Suprapubic skin (tissue), 4 donors: ENCODE measurements around the gene GIMAP8. TPM values are rescaled to one million over a fixed set of nuclear protein-coding genes. Genes with fewer than 3 reads are reported as not detected.

ENCODE experiments used
- DNase-seq, 2 donors: peaks; one replicate each; pipeline ENCODE4 v3.0.0-alpha.2; 2019; ENCODE audit warnings: low spot score in 2 of 2
- H3K27ac ChIP-seq: fragments of 200-600 bp; sonication (generic); one replicate; pipeline ENCODE4 v1.5.1; 2019
- H3K27me3 ChIP-seq: fragments of 200-600 bp; sonication (generic); one replicate; pipeline ENCODE4 v1.5.1; 2019
- H3K36me3 ChIP-seq: fragments of 200-600 bp; sonication (generic); one replicate; pipeline ENCODE4 v1.5.1; 2019
- H3K4me1 ChIP-seq: fragments of 200-600 bp; sonication (generic); one replicate; pipeline ENCODE4 v1.5.1; 2019
- H3K4me3 ChIP-seq: fragments of 200-600 bp; sonication (generic); one replicate; pipeline ENCODE4 v1.5.1; 2019; ENCODE audit warnings: mild to moderate bottlenecking
- H3K9me3 ChIP-seq: fragments of 200-600 bp; sonication (generic); one replicate; pipeline ENCODE4 v1.5.1; 2019
- POLR2AphosphoS5 ChIP-seq, 3 donors: sonication (generic); formaldehyde crosslinking; IDR thresholded peaks; one replicate each; pipeline ENCODE4 v1.6.1; 2017; ENCODE audit warnings: antibody characterized with exemption in 3 of 3
- WGBS: methylation state at CpG from one replicate; pipeline ENCODE4 v1.1.5; 2018; 5-methylcytosine and 5-hydroxymethylcytosine counted together
- total RNA-seq, 4 donors: library from RNA; depleted of rRNA; stranded (reverse); fragments of >200 nt; gene quantifications; one replicate each; pipeline ENCODE4 v1.1.0, GENCODE V29; 2016

Gene GIMAP8
- total RNA-seq, 4 donors from 2014 or later = 1.5 to 5.6 (median 3.2) TPM

- no peak overlapping the region for H3K4me3 ChIP-seq
- peaks cover 5% of the 10 kb centered on the region for H3K36me3 ChIP-seq
- no peak for DNase-seq
- no peaks in the 10 kb centered on the region for H3K27me3 ChIP-seq
- no peaks in the 10 kb centered on the region for H3K9me3 ChIP-seq
- 80% methylated on average over 2 of the region's 2 CpGs for WGBS
- H3K27ac ChIP-seq = no peak overlapping the region
- no peaks in the 10 kb centered on the region for H3K4me1 ChIP-seq
- no peak for TF ChIP-seq POLR2AphosphoS5 (IDR thresholded peaks at IDR 0.05)
Measured at GRCh38 chr7:150524018-150524417, 73.6 kb downstream of the GIMAP8 start.

Other genes with a start within 250 kb of the GIMAP8 start
- gene LRRC61, start 127.3 kb upstream of the GIMAP8 start, total RNA-seq = 10 to 100 TPM in 3 of 4 donors, 1 to 10 TPM in 1; 7.9 to 29.0 (median 22.5) TPM
- gene ACTR3C, start 127.1 kb upstream of the GIMAP8 start, total RNA-seq = 10 to 100 TPM; 10.4 to 16.5 (median 13.1) TPM
- 10 to 100 TPM; 12.8 to 23.4 (median 16.5) TPM for gene RARRES2, start 109.0 kb upstream of the GIMAP8 start, total RNA-seq
- 10 to 100 TPM; 56.1 to 75.5 (median 73.7) TPM for gene REPIN1, start 81.8 kb upstream of the GIMAP8 start, total RNA-seq
- gene ZNF775, start 71.3 kb upstream of the GIMAP8 start, total RNA-seq = 1 to 10 TPM; 1.6 to 3.9 (median 2.6) TPM
- gene GIMAP7, start 64.2 kb downstream of the GIMAP8 start, total RNA-seq = 10 to 100 TPM in 1 of 4 donors, 1 to 10 TPM in 3; 1.4 to 10.8 (median 4.9) TPM
- gene GIMAP4, start 116.8 kb downstream of the GIMAP8 start, total RNA-seq = 10 to 100 TPM in 2 of 4 donors, 1 to 10 TPM in 2; 6.5 to 12.5 (median 9.3) TPM
- gene GIMAP6, start 181.8 kb downstream of the GIMAP8 start, total RNA-seq = 10 to 100 TPM in 2 of 4 donors, 1 to 10 TPM in 2; 4.1 to 16.8 (median 10.4) TPM
- 1 to 10 TPM; 2.0 to 8.2 (median 2.9) TPM for gene GIMAP2, start 235.1 kb downstream of the GIMAP8 start, total RNA-seq